Left lung (tissue), 10 donors: Measurements from ENCODE around the gene PREPL. TPM values are rescaled to one million over a fixed set of nuclear protein-coding genes. Genes with fewer than 3 reads are reported as not detected.

ENCODE experiments used
- ATAC-seq: fragments of 200-7000 bp; cut with Tn5 transposase; one replicate; pipeline ENCODE4 v1.9.1; 2020; ENCODE audit warnings: moderate library complexity
- DNase-seq, 4 donors: peaks; one replicate each; pipeline ENCODE4 v3.0.0-alpha.2; 2013 to 2020
- H3K27ac ChIP-seq, 2 donors: fragments of 200-600 bp; sonication (generic) in 1 of 2; one replicate each; pipeline versions ENCODE4 v1.5.0 to v1.8.0; 2020 to 2021
- H3K27me3 ChIP-seq, 2 donors: fragments of 200-600 bp; sonication (generic) in 1 of 2; one replicate each; pipeline versions ENCODE4 v1.5.0 to v1.8.0; 2020 to 2021
- H3K36me3 ChIP-seq, 2 donors: fragments of 200-600 bp; sonication (generic) in 1 of 2; one replicate each; pipeline versions ENCODE4 v1.5.0 to v1.8.0; 2020 to 2021
- H3K4me1 ChIP-seq, 2 donors: fragments of 200-600 bp; one replicate each; pipeline ENCODE4 v1.8.0; 2021
- H3K4me3 ChIP-seq, 2 donors: fragments of 200-600 bp; sonication (generic) in 1 of 2; one replicate each; pipeline versions ENCODE4 v1.5.0 to v1.8.0; 2020 to 2021; ENCODE audit warnings: mild to moderate bottlenecking in 1 of 2
- H3K9me3 ChIP-seq, 2 donors: fragments of 200-600 bp; sonication (generic) in 1 of 2; one replicate each; pipeline versions ENCODE4 v1.5.0 to v1.8.0; 2020 to 2021
- CTCF ChIP-seq, 2 donors: fragments of 200-600 bp; sonication (generic) in 1 of 2; IDR thresholded peaks; one replicate each; pipeline versions ENCODE4 v1.5.0 to v1.8.0; 2021; ENCODE audit warnings: antibody characterized with exemption in 2 of 2
- intact Hi-C, 2 donors: fragments of 100-400 bp; cut with DNase I; formaldehyde crosslinking; loops; one replicate each; pipeline versions ENCODE4 v1.11.2 to v1.14.2; 2022
- polyA plus RNA-seq, 6 donors: library from polyadenylated mRNA; unstranded; fragments of 120-200 nt; gene quantifications; one replicate each; pipeline ENCODE4 v1.2.1, GENCODE V29; 2013; ENCODE audit not compliant: insufficient read length in 6 of 6
- total RNA-seq, 2 donors: library from RNA; stranded (reverse); fragmentation: NEBNext Ultra II Directional; extraction: Animal tissue kit (Norgen Biotek cat#: 25700); gene quantifications; one replicate each; pipeline ENCODE4 v1.2.1, GENCODE V29; 2021
- donor health status: DM: no; HTN: yes; CAD: no.
- donor health status: DM: no; HTN: no; CAD: no.

PREPL gene
- total and polyA plus RNA-seq, 8 donors = 46.0 to 116 (median 90.5) TPM

GRCh38 chr2:44275927-44276303, 85.4 kb downstream of the PREPL start:
- no peaks in the 10 kb centered on the region for H3K4me1 ChIP-seq
- H3K9me3 ChIP-seq = no peaks in the 10 kb centered on the region
- intact Hi-C loops = no loop called here
- H3K36me3 ChIP-seq = no peaks in the 10 kb centered on the region
- ATAC-seq (no peak), DNase-seq (no peak)
- H3K27me3 ChIP-seq = no peaks in the 10 kb centered on the region
- H3K4me3 ChIP-seq = no peak overlapping the region
- no peak overlapping the region for H3K27ac ChIP-seq
- TF ChIP-seq CTCF (IDR thresholded peaks at IDR 0.05) = no peak

GRCh38 chr2:44273596-44273995, 87.7 kb downstream of the PREPL start:
- no peak for TF ChIP-seq CTCF (IDR thresholded peaks at IDR 0.05)
- DNase-seq (no peak), ATAC-seq (no peak)
- no peak overlapping the region for H3K4me3 ChIP-seq
- H3K9me3 ChIP-seq = no peaks in the 10 kb centered on the region
- no peak overlapping the region for H3K27ac ChIP-seq
- no peaks in the 10 kb centered on the region for H3K4me1 ChIP-seq
- no peaks in the 10 kb centered on the region for H3K27me3 ChIP-seq
- no peaks in the 10 kb centered on the region for H3K36me3 ChIP-seq
- intact Hi-C loops = no loop called here

GRCh38 chr2:44273076-44273475, 88.2 kb downstream of the PREPL start:
- Histone ChIP-seq H3K27ac (no peak overlapping the region), H3K4me1 (no peaks in the 10 kb centered on the region), H3K27me3 (no peaks in the 10 kb centered on the region), H3K36me3 (no peaks in the 10 kb centered on the region), H3K4me3 (no peak overlapping the region), H3K9me3 (no peaks in the 10 kb centered on the region)
- intact Hi-C loops = no loop called here
- DNase-seq (no peak), ATAC-seq (no peak)
- TF ChIP-seq CTCF (IDR thresholded peaks at IDR 0.05) = no peak

GRCh38 chr2:44271296-44271695, 90.0 kb downstream of the PREPL start:
- no peak for TF ChIP-seq CTCF (IDR thresholded peaks at IDR 0.05)
- no peak for DNase-seq
- H3K9me3 ChIP-seq = no peaks in the 10 kb centered on the region
- intact Hi-C loops = no loop called here
- H3K27ac ChIP-seq = no peak overlapping the region
- H3K4me3 ChIP-seq = no peak overlapping the region
- H3K27me3 ChIP-seq = no peaks in the 10 kb centered on the region
- no peak for ATAC-seq
- no peaks in the 10 kb centered on the region for H3K4me1 ChIP-seq
- H3K36me3 ChIP-seq = no peaks in the 10 kb centered on the region

- Histone ChIP-seq H3K4me1 (no peaks in the 10 kb centered on the region), H3K27ac (no peak overlapping the region), H3K36me3 (no peaks in the 10 kb centered on the region), H3K9me3 (no peaks in the 10 kb centered on the region), H3K4me3 (no peak overlapping the region), H3K27me3 (no peaks in the 10 kb centered on the region)
- no peak for ATAC-seq
- no peak for TF ChIP-seq CTCF (IDR thresholded peaks at IDR 0.05)
- intact Hi-C loops = no loop called here
- no peak for DNase-seq
Measured at GRCh38 chr2:44269831-44270230, 91.5 kb downstream of the PREPL start.
